Superior temporal gyrus (tissue), 1 donor: ENCODE data around the gene SLC35D3.
"Not testable (repeated sequence)": the region's sequence is repeated elsewhere in the genome, so short reads cannot be mapped to it uniquely, and the experiment has no call there.

Experiments
- DNase-seq: peaks from one replicate; pipeline ENCODE4 v3.0.0-alpha.2; 2016; ENCODE audit errors: extremely low spot score

SLC35D3 gene

GRCh38 chr6:136964398-136964797 is 42.3 kb downstream of the SLC35D3 start:
- no peak for DNase-seq

- peak; percentile 81 for DNase-seq
Measured at GRCh38 chr6:136967876-136968752, 46.0 kb downstream of the SLC35D3 start.

- DNase-seq, result no peak
Measured at GRCh38 chr6:136968837-136969236, 46.7 kb downstream of the SLC35D3 start.

GRCh38 chr6:136969433-136969832 is 47.3 kb downstream of the SLC35D3 start:
- no peak for DNase-seq

GRCh38 chr6:136969930-136970329 is 47.8 kb downstream of the SLC35D3 start:
- DNase-seq, result no peak

- no peak for DNase-seq
Measured at GRCh38 chr6:136971609-136972008, 49.5 kb downstream of the SLC35D3 start.

- DNase-seq, result not testable (repeated sequence)
Measured at GRCh38 chr6:136973781-136974180, 51.7 kb downstream of the SLC35D3 start.
